ENCODE data around the gene TIMMDC1. TPM values are rescaled to one million over a fixed set of nuclear protein-coding genes. Genes with fewer than 3 reads are reported as not detected.

TIMMDC1 gene
- total and polyA plus RNA-seq, 10 of the 15 experiments (the other 5 are each of a cell fraction or from before 2014, with no cell fraction given): 55.9 to 146 (median 72.1) TPM

- in situ Hi-C loops (cut with MboI) (no loop called here), intact Hi-C loops (cut with micrococcal nuclease; ENCODE audit: unreplicated experiment) (no loop called here)
- Histone ChIP-seq H3K27ac (ENCODE audit: control insufficient read depth, insufficient read depth) (no peak overlapping the region), H3K9me3 (replicated peaks; ENCODE audit: control insufficient read depth, insufficient read depth, low read length) (no peaks in the 10 kb centered on the region), H3K4me3 (no peak overlapping the region), H4K20me1 (ENCODE audit: control insufficient read depth, insufficient read depth) (no peaks in the 10 kb centered on the region), H3K9ac (ENCODE audit: control insufficient read depth, insufficient read depth, low read length) (no peak overlapping the region), H3K79me2 (ENCODE audit: control insufficient read depth, insufficient read depth, low read length) (no peaks in the 10 kb centered on the region), H3K36me3 (ENCODE audit: control insufficient read depth in 2 of 2, insufficient read depth in 2 of 2, low read length in 1 of 2) (peaks cover 0 to 15% of the 10 kb centered on the region in 2 experiments; a peak in 2 of 4 replicates), H3K4me2 (ENCODE audit: control insufficient read depth, insufficient read depth) (no peak overlapping the region), H3K27me3 (replicated peaks in 1 of 2; ENCODE audit: control insufficient read depth in 2 of 2, insufficient read depth in 2 of 2, low read length in 1 of 2) (no peaks in the 10 kb centered on the region), H3K4me1 (ENCODE audit: control insufficient read depth, insufficient read depth, low read length) (peaks cover 13% of the 10 kb centered on the region), H2AFZ (ENCODE audit: control insufficient read depth, low read depth, low read length) (no peak overlapping the region)
- ChIA-PET POLR2A (no interaction called here), SMC1A (ENCODE audit: uncharacterized antibody, unreplicated experiment) (interaction anchor here (0.9 to 1.4 kb wide), 2 partner anchors 9 to 89 kb away, joined by 3 read pairs; no protein-coding TSS in a partner anchor), CTCF (no interaction called here), RAD21 (ENCODE audit: unreplicated experiment) (no interaction called here)
- TF ChIP-seq TCF3 (IDR thresholded peaks at IDR 0.05; ENCODE audit: borderline replicate concordance, insufficient read depth, low read depth, low read length) (no peak), IRF5 (IDR thresholded peaks at IDR 0.05; ENCODE audit: borderline replicate concordance) (no peak), RAD21 (IDR thresholded peaks at IDR 0.05; ENCODE audit: insufficient read depth, low read depth, low read length) (no peak), EZH2 (IDR thresholded peaks at IDR 0.05; ENCODE audit: borderline replicate concordance, control insufficient read depth, low read depth, low read length) (no peak), BMI1 (IDR thresholded peaks at IDR 0.05; ENCODE audit: borderline replicate concordance) (no peak), NBN (IDR thresholded peaks at IDR 0.05) (no peak)
- DNase-seq (ENCODE audit: low read depth, low spot score) (no peak), ATAC-seq (no peak), FAIRE-seq (no peak)
- no TSS peak for BruUV-seq (replicated peaks)
Measured at GRCh38 chr3:119510690-119511089, 12.3 kb downstream of the TIMMDC1 start.

GRCh38 chr3:119514637-119515036, 16.3 kb downstream of the TIMMDC1 start:
- Histone ChIP-seq H3K4me3 (no peak overlapping the region), H3K79me2 (ENCODE audit: control insufficient read depth, insufficient read depth, low read length) (no peaks in the 10 kb centered on the region), H3K9me3 (replicated peaks; ENCODE audit: control insufficient read depth, insufficient read depth, low read length) (no peaks in the 10 kb centered on the region), H3K9ac (ENCODE audit: control insufficient read depth, insufficient read depth, low read length) (no peak overlapping the region), H3K4me2 (ENCODE audit: control insufficient read depth, insufficient read depth) (no peak overlapping the region), H4K20me1 (ENCODE audit: control insufficient read depth, insufficient read depth) (no peaks in the 10 kb centered on the region), H3K4me1 (ENCODE audit: control insufficient read depth, insufficient read depth, low read length) (no peaks in the 10 kb centered on the region), H3K27ac (ENCODE audit: control insufficient read depth, insufficient read depth) (no peak overlapping the region), H3K27me3 (replicated peaks in 1 of 2; ENCODE audit: control insufficient read depth in 2 of 2, insufficient read depth in 2 of 2, low read length in 1 of 2) (no peaks in the 10 kb centered on the region), H3K36me3 (ENCODE audit: control insufficient read depth in 2 of 2, insufficient read depth in 2 of 2, low read length in 1 of 2) (peaks cover 0 to 24% of the 10 kb centered on the region in 2 experiments), H2AFZ (ENCODE audit: control insufficient read depth, low read depth, low read length) (no peak overlapping the region)
- FAIRE-seq (no peak), ATAC-seq (no peak), DNase-seq (ENCODE audit: low read depth, low spot score) (no peak)
- ChIA-PET SMC1A (ENCODE audit: uncharacterized antibody, unreplicated experiment) (no interaction called here), RAD21 (ENCODE audit: unreplicated experiment) (no interaction called here), POLR2A (interaction anchor here (1.2 kb wide), 1 partner anchor 86 kb away, joined by 3 read pairs; no protein-coding TSS in a partner anchor), CTCF (no interaction called here)
- no TSS peak for BruUV-seq (replicated peaks)
- WGBS (ENCODE audit: insufficient coverage, insufficient replicate concordance, low lambda C conversion rate, missing lambda C conversion rate): 100% methylated on average over 2 of the region's 2 CpGs
- intact Hi-C loops (cut with micrococcal nuclease; ENCODE audit: unreplicated experiment): no loop called here
- in situ Hi-C loops (cut with MboI): no loop called here
- TF ChIP-seq ZBTB4 (CRISPR knock-in tag; IDR thresholded peaks at IDR 0.05) (no peak), WRNIP1 (IDR thresholded peaks at IDR 0.05; ENCODE audit: borderline replicate concordance, low read depth, low read length) (no peak), BRCA1 (IDR thresholded peaks at IDR 0.05; ENCODE audit: low read depth, low read length) (no peak), PAX5 (IDR thresholded peaks at IDR 0.05; ENCODE audit: borderline replicate concordance, low read depth, low read length) (no peak), RELB (IDR thresholded peaks at IDR 0.05; ENCODE audit: low read depth) (no peak)

Data from GM12878 (cell line).